MM.1S (cell line): ENCODE measurements around the gene PLPP6.

Source experiments
- DNase-seq: peaks from one replicate; pipeline ENCODE4 v3.0.0-alpha.2; 2015
- H2AFZ ChIP-seq: fragments of 300-600 bp; sonication (generic); 2 replicates; pipeline ENCODE4 v1.6.0; 2016; ENCODE audit warnings: antibody characterized with exemption, low read length
- H3F3A ChIP-seq: fragments of 300-600 bp; sonication (generic); 2 replicates; pipeline ENCODE4 v1.6.1; 2016; ENCODE audit warnings: mild to moderate bottlenecking, antibody characterized with exemption, low read length, moderate library complexity, mixed read lengths; ENCODE audit not compliant: insufficient read depth
- H3K27ac ChIP-seq: fragments of 300-600 bp; sonication (generic); 2 replicates; pipeline ENCODE4 v1.5.1; 2016; ENCODE audit warnings: mild to moderate bottlenecking, low read length
- H3K27me3 ChIP-seq: fragments of 300-600 bp; sonication (generic); replicated peaks from 2 replicates; pipeline ENCODE4 v1.6.0; 2016; ENCODE audit warnings: low read length; ENCODE audit not compliant: insufficient read depth
- H3K36me3 ChIP-seq: fragments of 300-600 bp; sonication (generic); replicated peaks from 2 replicates; pipeline ENCODE4 v1.6.1; 2016; ENCODE audit warnings: mild to moderate bottlenecking, low read length, mixed read lengths; ENCODE audit not compliant: insufficient read depth
- H3K4me1 ChIP-seq: fragments of 300-600 bp; sonication (generic); 2 replicates; pipeline ENCODE4 v1.6.1; 2016; ENCODE audit warnings: low read length, mixed read lengths
- H3K4me2 ChIP-seq: fragments of 300-600 bp; sonication (generic); 2 replicates; pipeline ENCODE4 v1.6.0; 2016; ENCODE audit warnings: low read depth, low read length
- H3K4me3 ChIP-seq: fragments of 300-600 bp; sonication (generic); 2 replicates; pipeline ENCODE4 v1.5.1; 2016; ENCODE audit warnings: low read length, mixed read lengths
- H3K79me2 ChIP-seq: fragments of 300-600 bp; sonication (generic); 2 replicates; pipeline ENCODE4 v1.6.1; 2016; ENCODE audit warnings: mixed run types, low read length, mixed read lengths
- H3K9ac ChIP-seq: fragments of 300-600 bp; sonication (generic); 2 replicates; pipeline ENCODE4 v1.6.1; 2016; ENCODE audit warnings: low read length, mixed read lengths
- H3K9me2 ChIP-seq: fragments of 300-600 bp; sonication (generic); replicated peaks from 2 replicates; pipeline ENCODE4 v1.6.1; 2016; ENCODE audit warnings: mild to moderate bottlenecking, low read length, mixed read lengths; ENCODE audit not compliant: insufficient read depth
- H3K9me3 ChIP-seq: fragments of 300-600 bp; sonication (generic); replicated peaks from 2 replicates; pipeline ENCODE4 v1.6.1; 2016; ENCODE audit warnings: mild to moderate bottlenecking, low read length, mixed read lengths; ENCODE audit not compliant: insufficient read depth
- H4K20me1 ChIP-seq: fragments of 300-600 bp; sonication (generic); 2 replicates; pipeline ENCODE4 v1.6.1; 2016; ENCODE audit warnings: mild to moderate bottlenecking, low read length, moderate library complexity, mixed read lengths; ENCODE audit not compliant: insufficient read depth
- EZH2 ChIP-seq: fragments of 300-600 bp; sonication (generic); optimal IDR thresholded peaks from 2 replicates; pipeline ENCODE3; 2017; ENCODE audit warnings: low read depth, mild to moderate bottlenecking, antibody characterized with exemption, low read length, mixed read lengths
- EZH2phosphoT487 ChIP-seq: fragments of 300-600 bp; sonication (generic); IDR thresholded peaks from 2 replicates; pipeline ENCODE4 v1.6.1; 2018; ENCODE audit warnings: antibody characterized with exemption, low read length
- TF ChIP-seq, protein P1 (sequence below): fragments of 300-600 bp; sonication (generic); IDR thresholded peaks from 2 replicates; pipeline ENCODE4 v1.5.1; 2016; ENCODE audit warnings: antibody characterized with exemption, low read length, mixed read lengths

Gene PLPP6

DNA sequence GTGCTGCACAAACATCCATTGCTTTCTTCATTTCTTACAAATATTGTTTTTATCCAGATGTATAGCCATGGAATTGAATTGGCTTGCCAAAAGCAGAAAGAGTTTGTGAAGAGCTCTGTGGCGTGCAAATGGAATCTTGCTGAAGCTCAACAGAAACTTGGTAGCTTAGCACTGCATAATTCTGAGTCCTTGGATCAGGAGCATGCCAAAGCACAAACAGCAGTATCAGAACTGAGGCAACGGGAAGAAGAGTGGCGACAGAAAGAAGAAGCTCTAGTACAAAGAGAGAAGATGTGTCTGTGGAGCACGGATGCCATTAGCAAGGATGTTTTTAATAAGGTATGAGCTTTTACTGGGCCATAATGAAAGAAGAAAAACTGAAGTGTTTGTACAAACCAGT lies 22.7 kb downstream of the PLPP6 start:
- peaks cover 5% of the 10 kb centered on the region; the same call in 1 of the 2 replicates for H3K36me3 ChIP-seq
- no peak overlapping the region for H2AFZ ChIP-seq
- H3K9ac ChIP-seq, result no peak overlapping the region
- peaks cover 19% of the 10 kb centered on the region for H3F3A ChIP-seq
- H3K9me3 ChIP-seq, result no peaks in the 10 kb centered on the region
- H3K27me3 ChIP-seq, result no peaks in the 10 kb centered on the region
- H3K4me1 ChIP-seq, result peaks cover 16% of the 10 kb centered on the region
- H3K79me2 ChIP-seq, result peaks cover 63% of the 10 kb centered on the region
- no peak overlapping the region for H3K4me2 ChIP-seq
- no peak overlapping the region for H3K4me3 ChIP-seq
- no peaks in the 10 kb centered on the region; the same call in 1 of the 2 replicates for H4K20me1 ChIP-seq
- TF ChIP-seq EZH2phosphoT487 (no peak), EZH2 (no peak)
- TF ChIP-seq, protein P1, sequence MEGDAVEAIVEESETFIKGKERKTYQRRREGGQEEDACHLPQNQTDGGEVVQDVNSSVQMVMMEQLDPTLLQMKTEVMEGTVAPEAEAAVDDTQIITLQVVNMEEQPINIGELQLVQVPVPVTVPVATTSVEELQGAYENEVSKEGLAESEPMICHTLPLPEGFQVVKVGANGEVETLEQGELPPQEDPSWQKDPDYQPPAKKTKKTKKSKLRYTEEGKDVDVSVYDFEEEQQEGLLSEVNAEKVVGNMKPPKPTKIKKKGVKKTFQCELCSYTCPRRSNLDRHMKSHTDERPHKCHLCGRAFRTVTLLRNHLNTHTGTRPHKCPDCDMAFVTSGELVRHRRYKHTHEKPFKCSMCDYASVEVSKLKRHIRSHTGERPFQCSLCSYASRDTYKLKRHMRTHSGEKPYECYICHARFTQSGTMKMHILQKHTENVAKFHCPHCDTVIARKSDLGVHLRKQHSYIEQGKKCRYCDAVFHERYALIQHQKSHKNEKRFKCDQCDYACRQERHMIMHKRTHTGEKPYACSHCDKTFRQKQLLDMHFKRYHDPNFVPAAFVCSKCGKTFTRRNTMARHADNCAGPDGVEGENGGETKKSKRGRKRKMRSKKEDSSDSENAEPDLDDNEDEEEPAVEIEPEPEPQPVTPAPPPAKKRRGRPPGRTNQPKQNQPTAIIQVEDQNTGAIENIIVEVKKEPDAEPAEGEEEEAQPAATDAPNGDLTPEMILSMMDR, result no peak
- H3K9me2 ChIP-seq, result no peaks in the 10 kb centered on the region
- no peak overlapping the region for H3K27ac ChIP-seq
- no peak for DNase-seq

DNA sequence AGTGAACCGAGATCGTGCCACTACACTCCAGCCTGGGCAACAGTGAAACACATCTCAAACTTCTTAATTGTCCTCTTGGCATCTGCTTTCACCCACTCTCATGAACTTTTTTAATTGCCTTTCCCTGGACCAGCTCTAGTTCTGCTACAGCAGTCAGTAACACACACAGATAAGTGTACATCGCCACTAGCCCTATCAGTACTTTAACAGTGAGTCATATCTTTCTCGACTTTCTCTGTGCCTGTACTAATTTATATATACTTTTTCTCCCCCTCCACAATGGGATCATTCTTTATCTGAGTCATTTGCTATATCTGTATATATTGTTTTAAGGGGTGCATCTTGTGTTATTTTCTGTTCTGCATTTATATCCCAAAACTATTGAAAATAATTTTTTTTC lies 24.0 kb downstream of the PLPP6 start:
- H3K36me3 ChIP-seq, result peaks cover 5% of the 10 kb centered on the region; the same call in 1 of the 2 replicates
- no peaks in the 10 kb centered on the region for H3K9me3 ChIP-seq
- H3K4me2 ChIP-seq, result no peak overlapping the region
- peaks cover 62% of the 10 kb centered on the region for H3K79me2 ChIP-seq
- no peaks in the 10 kb centered on the region for H3K9me2 ChIP-seq
- DNase-seq, result no peak
- H4K20me1 ChIP-seq, result no peaks in the 10 kb centered on the region; the same call in 1 of the 2 replicates
- peaks cover 25% of the 10 kb centered on the region for H3F3A ChIP-seq
- H3K27ac ChIP-seq, result no peak overlapping the region
- H2AFZ ChIP-seq, result no peak overlapping the region
- no peaks in the 10 kb centered on the region for H3K27me3 ChIP-seq
- H3K4me1 ChIP-seq, result peaks cover 22% of the 10 kb centered on the region
- no peak overlapping the region for H3K4me3 ChIP-seq
- H3K9ac ChIP-seq, result no peak overlapping the region
- TF ChIP-seq EZH2phosphoT487 (no peak), EZH2 (no peak)
- TF ChIP-seq, protein P1, result no peak

DNA sequence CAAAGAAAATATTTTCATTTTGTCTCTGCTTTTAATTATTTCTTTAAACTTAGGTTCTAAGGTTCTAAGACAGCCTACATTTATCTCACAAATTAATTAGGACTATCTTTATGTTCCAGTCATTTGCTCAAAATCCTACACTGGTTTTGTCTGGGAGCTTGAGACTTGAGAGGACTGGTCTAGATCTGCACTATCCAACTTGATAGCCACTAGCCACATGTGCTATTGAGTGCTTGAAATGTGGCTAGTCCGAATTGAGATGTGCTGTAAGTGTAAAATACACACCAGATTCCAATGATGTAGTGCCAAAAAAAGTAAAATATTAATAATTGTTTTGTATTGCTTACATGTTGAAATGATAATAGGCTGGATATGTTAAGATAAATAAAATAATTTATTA lies 24.5 kb downstream of the PLPP6 start:
- Histone ChIP-seq H2AFZ (no peak overlapping the region), H3K9me2 (no peaks in the 10 kb centered on the region), H3F3A (peaks cover 25% of the 10 kb centered on the region), H3K4me3 (no peak overlapping the region), H4K20me1 (no peaks in the 10 kb centered on the region; the same call in 1 of the 2 replicates), H3K4me1 (peaks cover 18% of the 10 kb centered on the region), H3K36me3 (peaks cover 5% of the 10 kb centered on the region; the same call in 1 of the 2 replicates), H3K27ac (no peak overlapping the region), H3K79me2 (peaks cover 61% of the 10 kb centered on the region), H3K9me3 (no peaks in the 10 kb centered on the region), H3K9ac (no peak overlapping the region), H3K4me2 (no peak overlapping the region), H3K27me3 (no peaks in the 10 kb centered on the region)
- TF ChIP-seq EZH2, result no peak
- TF ChIP-seq, protein P1, result no peak
- no peak for TF ChIP-seq EZH2phosphoT487
- DNase-seq, result no peak
